ENCODE measurements around the gene PHYKPL. TPM values are rescaled to one million over a fixed set of nuclear protein-coding genes. Genes with fewer than 3 reads are reported as not detected.

PHYKPL gene
- polyA plus RNA-seq, 1 donor (not counting 4 experiments of a cell fraction or from before 2014, with no cell fraction given), result 38.8 TPM

DNA sequence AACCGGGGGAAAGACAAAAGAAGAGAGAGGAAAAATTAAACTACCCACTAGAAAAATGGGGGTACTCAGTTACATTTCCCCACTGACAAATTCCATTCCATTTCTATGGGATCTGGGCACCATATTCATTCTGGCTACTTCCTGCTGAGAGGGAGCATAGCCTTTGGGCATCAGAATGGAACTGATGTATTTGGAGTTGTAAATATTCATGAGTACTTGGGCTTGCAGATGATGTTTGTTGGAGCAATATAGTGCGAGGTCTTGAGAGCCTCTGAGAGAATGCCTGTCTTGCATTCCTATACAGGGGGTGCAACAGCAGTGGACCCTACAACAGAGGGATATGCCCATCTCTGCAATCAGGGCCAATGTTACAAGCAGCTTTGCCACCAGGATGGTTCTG is 62.1 kb downstream of the PHYKPL start:
- H2AFZ ChIP-seq (ENCODE audit: control insufficient read depth, low read length), result no peak overlapping the region

GRCh38 chr5:178165581-178165980 is 67.0 kb downstream of the PHYKPL start:
- Histone ChIP-seq H4K20me1 (ENCODE audit: control insufficient read depth, extremely low read depth, insufficient read depth, low read length) (no peaks in the 10 kb centered on the region), H3K4me1 (ENCODE audit: control insufficient read depth, extremely low read depth, insufficient read depth, low read length) (peaks cover 2% of the 10 kb centered on the region), H3K9me3 (ENCODE audit: control insufficient read depth, low read depth, low read length) (no peaks in the 10 kb centered on the region), H3K4me3 (ENCODE audit: control insufficient read depth in 2 of 3, extremely low read depth in 1 of 3, insufficient read depth in 2 of 3, low read depth in 1 of 3, low read length in 3 of 3) (no peak overlapping the region), H3K9ac (ENCODE audit: control insufficient read depth, extremely low read depth, insufficient read depth, low read length) (no peak overlapping the region), H3K4me2 (ENCODE audit: control insufficient read depth, extremely low read depth, insufficient read depth, low read depth, low read length) (no peak overlapping the region), H3K27me3 (ENCODE audit: control insufficient read depth, extremely low read depth, insufficient read depth, low read length) (peaks cover 4% of the 10 kb centered on the region), H3K36me3 (ENCODE audit: control insufficient read depth in 2 of 2, extremely low read depth in 1 of 2, insufficient read depth in 2 of 2, low read length in 2 of 2) (no peaks in the 10 kb centered on the region), H3K9me1 (ENCODE audit: control insufficient read depth, extremely low read depth, insufficient read depth, low read length) (no peaks in the 10 kb centered on the region), H3K27ac (ENCODE audit: control insufficient read depth, insufficient read depth, low read length) (no peak overlapping the region), H2AFZ (ENCODE audit: control insufficient read depth, low read length) (no peak overlapping the region), H3K79me2 (ENCODE audit: control insufficient read depth, insufficient read depth, low read length) (no peaks in the 10 kb centered on the region)
- dilution Hi-C loops (cut with MboI; ENCODE audit: extremely low pct_ligation_motif_present, low sequenced_read_pairs), result no loop called here
- DNase-seq (ENCODE audit: low read depth, low spot score) (no peak), FAIRE-seq (no peak)
- no peak for TF ChIP-seq EZH2 (IDR thresholded peaks at IDR 0.05; ENCODE audit: low read length)
- TF ChIP-seq, protein P1, sequence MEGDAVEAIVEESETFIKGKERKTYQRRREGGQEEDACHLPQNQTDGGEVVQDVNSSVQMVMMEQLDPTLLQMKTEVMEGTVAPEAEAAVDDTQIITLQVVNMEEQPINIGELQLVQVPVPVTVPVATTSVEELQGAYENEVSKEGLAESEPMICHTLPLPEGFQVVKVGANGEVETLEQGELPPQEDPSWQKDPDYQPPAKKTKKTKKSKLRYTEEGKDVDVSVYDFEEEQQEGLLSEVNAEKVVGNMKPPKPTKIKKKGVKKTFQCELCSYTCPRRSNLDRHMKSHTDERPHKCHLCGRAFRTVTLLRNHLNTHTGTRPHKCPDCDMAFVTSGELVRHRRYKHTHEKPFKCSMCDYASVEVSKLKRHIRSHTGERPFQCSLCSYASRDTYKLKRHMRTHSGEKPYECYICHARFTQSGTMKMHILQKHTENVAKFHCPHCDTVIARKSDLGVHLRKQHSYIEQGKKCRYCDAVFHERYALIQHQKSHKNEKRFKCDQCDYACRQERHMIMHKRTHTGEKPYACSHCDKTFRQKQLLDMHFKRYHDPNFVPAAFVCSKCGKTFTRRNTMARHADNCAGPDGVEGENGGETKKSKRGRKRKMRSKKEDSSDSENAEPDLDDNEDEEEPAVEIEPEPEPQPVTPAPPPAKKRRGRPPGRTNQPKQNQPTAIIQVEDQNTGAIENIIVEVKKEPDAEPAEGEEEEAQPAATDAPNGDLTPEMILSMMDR (optimal IDR thresholded peaks at IDR 0.05 in 1 of 3, IDR thresholded peaks at IDR 0.05 in 1 of 3, conservative IDR thresholded peaks at IDR 0.05 in 1 of 3; ENCODE audit: extremely low read depth in 1 of 3, insufficient read depth in 2 of 3, low read length in 3 of 3), result no peak

More for the DNA sequence above, 62.1 kb downstream of the PHYKPL start:
- no peak for DNase-seq (ENCODE audit: low read depth, low spot score)
- Histone ChIP-seq H3K9me3 (ENCODE audit: control insufficient read depth, low read depth, low read length) (no peaks in the 10 kb centered on the region), H3K9ac (ENCODE audit: control insufficient read depth, extremely low read depth, insufficient read depth, low read length) (no peak overlapping the region), H3K79me2 (ENCODE audit: control insufficient read depth, insufficient read depth, low read length) (no peaks in the 10 kb centered on the region), H3K4me3 (ENCODE audit: control insufficient read depth in 2 of 3, extremely low read depth in 1 of 3, insufficient read depth in 2 of 3, low read depth in 1 of 3, low read length in 3 of 3) (no peak overlapping the region), H4K20me1 (ENCODE audit: control insufficient read depth, extremely low read depth, insufficient read depth, low read length) (no peaks in the 10 kb centered on the region), H3K27ac (ENCODE audit: control insufficient read depth, insufficient read depth, low read length) (no peak overlapping the region), H3K4me2 (ENCODE audit: control insufficient read depth, extremely low read depth, insufficient read depth, low read depth, low read length) (no peak overlapping the region), H3K36me3 (ENCODE audit: control insufficient read depth in 2 of 2, extremely low read depth in 1 of 2, insufficient read depth in 2 of 2, low read length in 2 of 2) (no peaks in the 10 kb centered on the region), H3K9me1 (ENCODE audit: control insufficient read depth, extremely low read depth, insufficient read depth, low read length) (no peaks in the 10 kb centered on the region), H3K27me3 (ENCODE audit: control insufficient read depth, extremely low read depth, insufficient read depth, low read length) (no peaks in the 10 kb centered on the region), H3K4me1 (ENCODE audit: control insufficient read depth, extremely low read depth, insufficient read depth, low read length) (no peaks in the 10 kb centered on the region)
- dilution Hi-C loops (cut with MboI; ENCODE audit: extremely low pct_ligation_motif_present, low sequenced_read_pairs), result no loop called here
- no peak for FAIRE-seq
- TF ChIP-seq EZH2 (IDR thresholded peaks at IDR 0.05; ENCODE audit: low read length), result no peak
- TF ChIP-seq, protein P1 (optimal IDR thresholded peaks at IDR 0.05 in 1 of 3, IDR thresholded peaks at IDR 0.05 in 1 of 3, conservative IDR thresholded peaks at IDR 0.05 in 1 of 3; ENCODE audit: extremely low read depth in 1 of 3, insufficient read depth in 2 of 3, low read length in 3 of 3), result no peak
